Fibroblast of skin of scalp (primary cell): Measurements from ENCODE around the gene HOXB3.

Experiments used
- DNase-seq: peaks from one replicate; pipeline ENCODE4 v3.0.0-alpha.2; 2013

Gene HOXB3

GRCh38 chr17:48555258-48556228 is 34.5 kb downstream of the HOXB3 start:
- DNase-seq, result peak; percentile 91

- no peak for DNase-seq
Observed at GRCh38 chr17:48554412-48555257, 35.4 kb downstream of the HOXB3 start.

GRCh38 chr17:48553826-48554225 is 36.2 kb downstream of the HOXB3 start:
- DNase-seq, result no peak

- no peak for DNase-seq
Observed at GRCh38 chr17:48553190-48553547, 36.9 kb downstream of the HOXB3 start.

- no peak for DNase-seq
Observed at GRCh38 chr17:48552466-48553189, 37.4 kb downstream of the HOXB3 start.

- DNase-seq, result no peak
Observed at GRCh38 chr17:48551596-48552465, 38.2 kb downstream of the HOXB3 start.

GRCh38 chr17:48551214-48551555 is 38.9 kb downstream of the HOXB3 start:
- DNase-seq, result no peak

- no peak for DNase-seq
Observed at GRCh38 chr17:48550502-48551213, 39.4 kb downstream of the HOXB3 start.

GRCh38 chr17:48549914-48550501 is 40.0 kb downstream of the HOXB3 start:
- no peak for DNase-seq

GRCh38 chr17:48549281-48549630 is 40.8 kb downstream of the HOXB3 start:
- no peak for DNase-seq

- DNase-seq, result no peak
Observed at GRCh38 chr17:48548523-48549280, 41.3 kb downstream of the HOXB3 start.

- peak; percentile 82 for DNase-seq
Observed at GRCh38 chr17:48547808-48548522, 42.1 kb downstream of the HOXB3 start.

GRCh38 chr17:48546924-48547807 is 42.9 kb downstream of the HOXB3 start:
- no peak for DNase-seq

- DNase-seq, result peak; percentile 66
Observed at GRCh38 chr17:48546137-48546923, 43.7 kb downstream of the HOXB3 start.

GRCh38 chr17:48545539-48545938 is 44.5 kb downstream of the HOXB3 start:
- DNase-seq, result no peak

- peak; percentile 74 for DNase-seq
Observed at GRCh38 chr17:48545022-48545375, 45.0 kb downstream of the HOXB3 start, which contains the start of gene HOXB2. Gene HOXB2 (minus strand): TSS chr17:48545109. CDS start chr17:48544911, 198 bp downstream.

- DNase-seq, result peak; percentile 81
Observed at GRCh38 chr17:48544349-48545021, 45.6 kb downstream of the HOXB3 start.
